NT2/D1 (cell line): ENCODE data around the gene AGL.

Experiments used
- YY1 ChIP-seq: IDR thresholded peaks from 2 replicates; pipeline ENCODE4 v1.6.1; 2011; ENCODE audit not compliant: insufficient read length, insufficient read depth
- ZNF274 ChIP-seq: IDR thresholded peaks from 2 replicates; pipeline ENCODE4 v1.6.1; 2011; ENCODE audit warnings: mild to moderate bottlenecking, low read depth, low read length

- TF ChIP-seq YY1: no peak
- no peak for TF ChIP-seq ZNF274
Observed at GRCh38 chr1:99968214-99968613, 118.1 kb downstream of the AGL start.
